GM18526 (cell line): ENCODE results near the gene PGLYRP2.
A peak's percentile ranks its signal among the peaks of the same experiment; 100 is the strongest.

ENCODE experiments used
- POLR2A ChIP-seq: IDR thresholded peaks from 3 replicates; pipeline ENCODE4 v1.6.1; 2011; ENCODE audit not compliant: insufficient read length; ENCODE audit errors: extremely low read depth

Gene PGLYRP2

DNA sequence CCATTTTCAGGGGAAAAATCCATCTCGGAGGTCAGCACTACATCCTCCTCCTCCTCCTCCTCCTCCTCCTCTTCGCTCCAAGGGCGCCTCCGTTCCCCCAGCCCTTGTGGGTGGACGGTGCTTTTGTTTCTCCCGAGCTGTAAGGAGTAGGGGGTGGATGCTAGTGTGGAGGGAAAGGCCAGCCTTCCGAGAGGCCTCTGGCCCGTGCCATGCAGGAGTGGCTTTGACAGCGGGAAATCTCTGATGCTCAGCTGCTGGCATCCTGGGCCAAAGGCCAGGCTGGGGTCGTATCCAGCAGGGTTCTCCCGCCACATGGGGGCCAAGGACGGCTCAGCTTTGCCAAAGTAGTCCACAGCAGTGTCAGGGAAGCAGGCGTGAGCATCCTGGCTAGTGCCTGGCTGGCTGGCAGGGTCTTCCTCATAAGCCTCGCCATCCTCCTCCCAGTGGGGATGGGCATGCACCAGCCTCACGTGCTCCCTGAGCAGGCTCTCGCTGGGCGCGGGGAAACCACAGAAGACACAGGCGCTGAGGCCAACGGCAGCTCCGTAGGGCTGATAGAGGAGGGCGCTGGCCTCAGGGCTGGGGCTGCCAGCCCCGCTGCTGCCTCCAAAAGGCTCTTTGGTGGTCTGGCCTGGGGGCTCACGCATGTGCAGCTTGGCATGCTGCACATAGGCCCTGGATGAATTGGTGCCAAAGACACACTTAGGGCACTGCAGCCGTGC, 40.1 kb downstream of the PGLYRP2 start:
- TF ChIP-seq POLR2A: no peak

DNA sequence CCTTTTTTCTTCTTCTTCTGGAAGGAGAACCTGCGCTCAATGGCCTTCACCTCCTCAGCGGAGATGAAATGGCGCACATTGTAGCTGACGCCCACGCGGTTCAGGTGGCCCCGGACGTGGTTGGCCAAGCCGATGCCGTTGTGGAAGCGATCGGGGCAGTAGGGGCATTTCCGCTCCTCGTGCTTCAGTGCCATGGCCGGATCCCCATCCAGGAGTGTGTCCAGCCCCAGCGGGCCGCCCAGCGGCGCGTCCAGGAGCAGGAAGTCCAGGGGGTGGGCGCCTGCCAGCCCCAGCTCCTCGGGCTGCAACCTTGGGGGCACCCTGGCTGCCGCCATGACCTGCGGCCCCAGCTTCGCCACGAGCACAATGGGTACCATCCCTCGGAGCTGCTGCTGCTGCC, 40.7 kb downstream of the PGLYRP2 start:
- no peak for TF ChIP-seq POLR2A

DNA sequence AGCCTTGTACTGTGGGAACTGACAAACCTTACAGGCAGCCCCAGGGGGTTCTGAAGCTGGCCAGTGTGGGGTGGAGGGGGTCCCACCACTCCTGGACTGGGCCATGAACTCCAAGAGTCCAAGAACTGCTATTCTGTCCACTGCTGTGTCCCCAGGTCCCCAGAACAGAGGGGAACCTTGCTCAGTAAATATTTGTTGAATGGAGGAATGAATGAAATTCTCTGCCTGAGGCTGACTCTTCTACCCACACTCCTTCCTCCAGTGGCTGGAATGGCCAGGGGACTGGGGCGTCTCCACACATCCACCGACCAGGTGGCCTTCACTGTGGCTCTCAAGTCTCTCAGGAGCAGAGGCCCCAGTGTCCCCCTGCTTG, 41.2 kb downstream of the PGLYRP2 start:
- TF ChIP-seq POLR2A: no peak

DNA sequence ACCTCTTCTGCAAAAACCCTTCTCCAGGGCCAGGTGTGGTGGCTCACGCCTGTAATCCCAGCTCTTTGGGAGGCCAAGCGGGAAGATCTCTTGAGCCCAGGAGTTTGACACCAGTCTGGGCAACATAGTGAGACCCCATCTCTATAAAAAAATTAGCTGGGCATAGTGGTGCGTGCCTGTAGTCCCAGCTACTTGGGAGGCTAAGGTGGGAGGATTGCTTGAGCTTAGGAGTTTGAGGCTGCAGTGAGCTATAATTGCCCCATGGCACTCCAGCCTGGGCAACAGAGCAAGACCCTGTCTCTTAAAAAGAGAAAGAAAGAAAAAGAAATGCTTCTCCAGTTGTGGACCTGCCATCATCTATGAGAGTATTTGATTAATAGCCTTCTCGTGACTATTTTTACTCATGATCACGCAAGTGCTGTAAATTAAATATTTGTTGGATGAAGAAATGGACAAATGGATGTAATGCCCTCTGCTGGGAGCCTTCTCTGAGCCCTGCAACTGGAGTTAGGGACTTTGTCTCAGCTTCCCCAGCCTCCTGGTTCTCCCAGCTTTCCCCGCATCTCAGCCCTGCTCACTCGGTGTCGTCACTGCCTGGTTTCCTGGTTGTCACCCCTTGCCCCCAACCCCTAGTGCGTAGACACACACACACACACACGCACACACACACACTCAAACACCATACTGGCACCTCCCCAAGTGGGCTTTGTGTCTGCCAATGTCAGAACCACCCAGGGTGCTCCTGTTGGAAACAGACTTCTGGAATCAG, 41.8 kb downstream of the PGLYRP2 start:
- TF ChIP-seq POLR2A: no peak

DNA sequence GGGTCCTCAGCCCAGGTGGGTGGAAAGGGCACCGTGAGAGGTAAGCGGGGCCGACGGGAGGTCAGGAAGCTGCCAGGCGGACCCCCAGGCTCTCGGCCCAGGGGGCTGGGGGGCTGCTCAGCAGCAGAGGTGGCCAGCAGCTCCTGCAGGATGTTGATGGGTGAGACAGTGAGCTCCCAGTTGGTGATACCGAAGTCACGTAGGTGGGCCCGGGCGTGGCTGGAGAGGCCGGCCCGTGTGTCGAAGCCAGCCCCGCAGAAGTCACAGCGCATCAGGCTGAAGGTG, 42.5 kb downstream of the PGLYRP2 start:
- no peak for TF ChIP-seq POLR2A

DNA sequence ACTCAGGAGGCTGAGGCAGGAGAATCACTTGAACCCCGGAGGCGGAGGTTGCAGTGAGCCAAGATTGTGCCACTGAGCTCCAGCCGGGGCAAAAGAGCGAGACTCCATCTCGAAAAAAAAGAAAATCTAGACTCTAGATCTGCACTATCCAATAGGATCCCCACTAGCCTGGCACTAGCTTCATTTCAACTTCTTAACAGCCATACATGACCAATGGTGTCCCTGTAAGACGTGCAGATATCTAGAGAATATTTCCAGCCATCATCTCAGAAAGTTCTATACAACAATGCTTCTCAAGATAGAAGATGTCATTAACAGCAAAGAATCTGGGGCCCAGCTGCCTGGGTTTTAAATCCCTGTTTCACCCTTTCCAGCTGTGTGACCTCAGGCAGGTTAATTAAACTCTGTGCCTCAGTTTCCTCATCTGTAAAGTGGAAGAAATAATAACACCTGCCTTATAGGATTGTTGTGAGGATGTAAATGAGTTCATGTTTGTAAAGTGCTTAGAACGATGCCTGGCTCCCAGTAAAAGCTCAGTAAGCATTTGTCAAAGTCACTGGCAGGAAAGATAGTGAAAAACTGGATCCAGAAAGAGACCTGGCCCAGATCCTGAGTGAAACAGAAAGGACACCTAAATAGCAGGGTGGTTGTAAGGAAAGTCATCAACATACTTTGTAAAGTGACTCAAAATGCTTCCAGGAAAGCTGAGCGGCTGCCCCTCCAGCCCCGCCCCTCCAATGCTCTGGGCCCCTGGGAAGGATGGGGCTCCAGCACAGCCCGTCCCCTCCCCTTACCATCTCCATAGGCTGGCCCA, 43.1 kb downstream of the PGLYRP2 start:
- no peak for TF ChIP-seq POLR2A

DNA sequence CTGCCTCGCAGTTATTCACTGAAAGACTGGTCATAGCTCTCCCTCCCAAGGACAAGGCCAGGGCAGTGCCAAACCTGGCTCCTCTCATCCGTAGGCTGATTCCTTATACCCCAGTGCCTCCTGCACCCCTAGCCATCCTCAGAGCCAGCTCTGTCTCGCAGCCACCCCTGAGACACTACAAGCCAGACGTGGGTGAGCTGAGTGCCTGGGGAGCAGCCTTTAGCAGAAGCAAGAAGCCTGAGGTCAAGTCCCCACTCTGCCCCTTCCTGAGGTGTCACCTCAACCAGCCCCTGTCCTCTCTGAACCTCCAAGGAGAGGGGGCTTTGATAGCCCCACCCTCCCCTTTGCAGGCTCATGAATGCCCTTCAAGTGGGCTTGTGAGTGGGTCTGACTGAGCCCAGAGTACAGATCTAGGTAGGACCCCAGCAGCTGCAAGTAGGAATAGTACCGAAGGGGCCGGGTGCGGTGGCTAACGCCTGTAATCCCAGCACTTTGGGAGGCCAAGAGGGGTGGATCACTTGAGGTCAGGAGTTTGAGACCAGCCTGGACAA, 45.7 kb downstream of the PGLYRP2 start:
- no peak for TF ChIP-seq POLR2A

DNA sequence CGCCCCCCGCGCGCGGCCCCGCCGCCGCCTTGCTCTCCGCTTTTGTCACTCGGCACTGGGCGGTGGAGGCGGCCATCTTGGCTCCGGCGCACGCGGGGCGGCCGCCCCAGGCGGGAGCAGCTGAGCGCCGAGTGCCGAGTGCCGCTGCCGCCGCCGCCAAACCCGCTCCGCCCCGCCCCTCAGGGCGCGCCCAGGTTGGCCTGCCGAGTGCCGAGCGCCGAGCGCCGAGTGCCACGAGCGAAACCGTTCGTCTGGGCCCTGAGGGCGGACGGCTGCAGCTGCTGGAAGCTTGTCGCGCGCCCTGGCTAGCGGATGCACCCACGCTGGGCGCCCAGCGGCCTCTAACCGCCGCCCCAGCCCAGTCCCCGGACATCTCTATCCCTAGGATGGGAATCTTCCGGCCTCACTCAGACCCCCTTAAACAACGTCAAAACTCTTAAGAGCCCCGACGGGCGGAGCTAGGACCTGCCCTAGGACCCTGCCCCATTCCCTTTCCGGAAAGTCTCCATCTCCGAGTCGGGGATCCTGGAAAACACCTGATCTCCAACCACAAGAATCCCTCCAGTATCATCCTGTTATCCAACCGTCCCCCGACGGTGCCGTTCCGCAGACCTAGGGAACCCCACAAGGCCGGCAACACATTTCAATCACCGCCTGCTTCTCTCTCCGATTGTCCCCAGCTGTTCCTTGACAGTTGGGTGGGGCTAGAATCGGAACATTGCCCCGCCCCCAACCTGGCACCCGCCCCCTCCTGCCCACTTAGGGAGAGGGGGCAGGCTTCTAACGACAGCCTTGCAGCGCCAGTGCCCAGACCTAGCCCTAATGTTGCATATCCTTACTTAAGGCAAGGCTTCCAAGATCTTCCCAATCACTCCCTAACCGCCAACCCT, 46.4 kb downstream of the PGLYRP2 start:
- peak; percentile 60 for TF ChIP-seq POLR2A

DNA sequence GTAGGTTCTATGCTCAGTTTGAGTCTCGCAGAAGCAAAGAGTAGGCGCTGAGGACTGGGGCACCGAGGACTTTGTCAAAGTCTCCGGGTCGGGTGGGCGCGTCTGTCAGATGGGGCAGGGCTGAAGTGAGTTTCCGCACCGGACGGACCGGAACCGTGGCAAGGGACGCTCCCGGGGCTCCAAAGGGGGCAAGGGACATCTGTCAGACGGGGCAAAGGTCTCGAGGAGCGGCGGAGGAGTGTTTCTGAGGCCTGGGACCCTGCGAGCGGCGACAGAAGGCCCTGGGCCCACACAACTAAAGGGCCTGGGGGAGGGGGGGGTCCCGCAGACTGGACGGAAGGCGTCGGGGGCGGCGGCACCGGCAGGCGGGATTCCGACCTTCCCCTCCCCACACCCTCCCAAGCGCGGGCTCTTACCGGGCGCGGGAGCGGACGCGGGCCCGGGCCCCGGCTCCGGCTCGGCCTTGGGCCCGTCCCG, 47.2 kb downstream of the PGLYRP2 start:
- no peak for TF ChIP-seq POLR2A

DNA sequence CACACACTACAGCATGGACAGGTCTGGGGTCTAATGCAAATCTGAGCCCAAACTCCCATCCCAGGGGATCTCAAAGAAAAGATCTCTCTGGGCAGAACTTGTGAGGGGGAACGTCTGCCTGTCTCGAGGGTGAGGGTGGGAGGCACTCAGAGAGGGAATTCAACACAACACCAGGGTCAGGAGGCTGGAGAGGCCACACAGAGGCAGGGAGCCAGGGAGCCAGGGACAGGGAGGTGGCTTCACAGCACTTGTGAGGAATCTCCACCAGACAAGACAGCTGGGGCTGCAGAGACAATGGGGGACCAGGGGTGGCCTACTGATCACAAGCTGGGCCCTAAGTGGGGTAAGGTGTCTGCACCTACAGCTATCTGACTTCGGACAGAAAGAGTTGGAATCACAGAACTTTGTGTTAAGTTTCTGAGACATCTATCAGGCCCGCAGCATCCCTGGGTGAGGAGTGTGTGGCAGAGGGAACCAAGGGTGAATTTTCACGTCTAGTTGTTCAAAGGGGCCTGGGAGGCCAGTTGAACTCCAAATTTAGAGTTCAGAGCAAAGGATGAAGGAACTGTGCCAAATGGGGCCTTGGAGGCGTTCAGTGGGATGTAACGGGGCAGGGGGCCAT, 47.8 kb downstream of the PGLYRP2 start:
- TF ChIP-seq POLR2A: no peak

DNA sequence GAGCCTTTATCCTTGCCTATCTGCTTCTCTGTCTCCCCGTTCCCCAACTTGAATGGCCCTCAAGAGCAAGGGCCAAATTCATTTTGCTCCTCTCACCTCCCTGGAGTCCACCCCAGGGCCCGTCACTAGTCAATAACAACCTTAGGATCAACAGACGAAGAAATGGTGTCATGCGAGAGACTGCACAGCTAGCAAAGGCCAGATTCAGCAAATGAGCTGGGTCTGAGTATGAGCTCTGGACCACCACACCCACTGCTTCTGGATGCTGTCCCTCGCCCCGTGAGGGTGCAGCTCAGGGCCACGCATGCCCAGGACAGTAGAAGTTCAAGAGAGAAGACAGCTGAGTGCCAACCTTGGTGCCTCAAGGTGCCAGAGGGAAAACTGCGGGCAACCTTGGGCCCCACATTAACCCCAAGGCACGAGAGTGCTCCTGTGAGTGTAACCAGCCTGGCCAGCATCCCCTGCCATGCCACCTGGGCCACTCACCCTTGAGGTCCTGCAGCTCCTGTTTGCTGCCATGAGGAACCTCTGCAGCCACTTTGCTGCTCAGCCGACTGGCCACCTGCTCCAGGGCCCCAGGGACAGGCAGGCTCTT, 48.7 kb downstream of the PGLYRP2 start:
- TF ChIP-seq POLR2A: no peak

DNA sequence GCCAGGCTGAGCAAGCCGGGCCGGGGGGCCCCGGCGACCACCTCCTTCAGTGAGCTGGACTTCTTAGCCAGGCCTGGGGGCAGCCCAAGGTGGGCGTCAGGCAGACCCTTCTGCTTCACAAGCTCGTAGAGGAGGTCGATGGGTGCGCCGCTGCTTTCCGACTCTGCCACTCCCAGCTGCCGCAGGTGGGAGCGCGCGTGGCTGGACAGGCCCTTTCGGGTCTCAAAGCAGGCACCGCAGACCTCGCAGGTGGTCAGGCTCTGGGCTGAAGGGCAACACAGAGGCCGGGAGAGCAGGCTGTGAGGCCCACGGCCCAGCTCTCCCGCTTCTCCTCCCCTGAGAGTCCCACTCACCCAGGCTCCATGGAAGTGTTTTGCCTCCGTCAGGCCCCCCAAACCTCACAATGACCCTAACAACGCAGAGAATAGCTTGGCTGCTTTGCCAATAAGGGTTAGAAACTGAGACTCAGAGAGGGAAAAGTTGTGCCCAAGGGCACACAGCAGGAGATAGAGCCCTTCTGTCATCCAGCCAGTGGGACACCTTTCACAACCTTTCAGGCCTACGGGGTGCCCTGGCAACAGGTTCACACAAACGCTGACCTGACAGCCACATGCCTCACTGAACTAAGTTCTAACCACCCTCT, 49.4 kb downstream of the PGLYRP2 start:
- no peak for TF ChIP-seq POLR2A
